CD4-positive, alpha-beta memory T cell (primary cell): Measurements from ENCODE around the gene TNIK. TPM values are rescaled to one million over a fixed set of nuclear protein-coding genes. Genes with fewer than 3 reads are reported as not detected.
A peak's percentile ranks its signal among the peaks of the same experiment; 100 is the strongest.

Source experiments
- CTCF ChIA-PET: fragments of 350-600 bp; sonication (Branson Sonifier 250); formaldehyde crosslinking; loops from one replicate; lab custom pipeline; 2021; ENCODE audit warnings: inconsistent platforms; ENCODE audit not compliant: partially characterized antibody; lab: Charles Lee
- POLR2A ChIA-PET: fragments of 350-600 bp; sonication (Branson Sonifier 250); formaldehyde crosslinking; loops from one replicate; lab custom pipeline; 2021; ENCODE audit not compliant: partially characterized antibody; lab: Charles Lee
- DNase-seq, 5 donors: peaks; one replicate each; pipeline versions ENCODE4 v3.0.0 to v3.0.0-alpha.2; 2020 to 2022; ENCODE audit warnings: mixed read lengths in 1 of 5
- H3K27ac ChIP-seq: one replicate; pipeline ENCODE4 v1.7.0; 2013; ENCODE audit warnings: low read depth, low read length
- H3K27me3 ChIP-seq: 2 replicates; pipeline ENCODE4 v1.7.0; 2013; ENCODE audit warnings: mild to moderate bottlenecking, low read length, moderate library complexity; ENCODE audit not compliant: insufficient read depth
- H3K36me3 ChIP-seq: 2 replicates; pipeline ENCODE4 v1.7.0; 2013; ENCODE audit warnings: mild to moderate bottlenecking, low read length, moderate library complexity; ENCODE audit not compliant: insufficient read depth
- H3K4me1 ChIP-seq: 2 replicates; pipeline ENCODE4 v1.7.0; 2013; ENCODE audit warnings: mild to moderate bottlenecking, low read length, moderate library complexity; ENCODE audit not compliant: insufficient read depth
- H3K4me3 ChIP-seq, 2 donors: one replicate each; pipeline ENCODE4 v1.7.0; 2013; ENCODE audit warnings: low read length in 2 of 2, mild to moderate bottlenecking in 1 of 2
- H3K9me3 ChIP-seq, 2 donors: one replicate each; pipeline ENCODE4 v1.7.0; 2013; ENCODE audit warnings: low read length in 2 of 2, control low read depth in 1 of 2; ENCODE audit not compliant: control insufficient read depth in 1 of 2
- H3K27ac Mint-ChIP-seq, 7 donors: one replicate each; pipeline ENCODE4 v1.8.0; 2020 to 2021; ENCODE audit warnings: mixed read lengths in 7 of 7, mild to moderate bottlenecking in 6 of 7, inconsistent platforms in 3 of 7, moderate library complexity in 3 of 7
- H3K27me3 Mint-ChIP-seq, 2 donors: one replicate each; pipeline ENCODE4 v1.8.0; 2020 to 2021; ENCODE audit warnings: mixed read lengths in 2 of 2
- H3K36me3 Mint-ChIP-seq, 2 donors: one replicate each; pipeline ENCODE4 v1.8.0; 2020 to 2021; ENCODE audit warnings: mixed read lengths in 2 of 2, inconsistent platforms in 1 of 2, mild to moderate bottlenecking in 1 of 2
- H3K4me1 Mint-ChIP-seq, 4 donors: one replicate each; pipeline ENCODE4 v1.8.0; 2020 to 2021; ENCODE audit warnings: mixed read lengths in 4 of 4, mild to moderate bottlenecking in 1 of 4
- H3K4me3 Mint-ChIP-seq, 8 donors: one replicate each; pipeline ENCODE4 v1.8.0; 2020 to 2021; ENCODE audit warnings: mixed read lengths in 8 of 8, mild to moderate bottlenecking in 7 of 8, moderate library complexity in 6 of 8, inconsistent platforms in 3 of 8
- H3K9me3 Mint-ChIP-seq, 8 donors: one replicate each; pipeline ENCODE4 v1.8.0; 2020 to 2021; ENCODE audit warnings: mixed read lengths in 8 of 8, mild to moderate bottlenecking in 5 of 8, inconsistent platforms in 3 of 8, moderate library complexity in 1 of 8
- intact Hi-C: fragments of 100-400 bp; cut with micrococcal nuclease; formaldehyde crosslinking; loops from one replicate; pipeline ENCODE4 v1.15.1; 2023
- polyA plus RNA-seq, 2 donors: library from polyadenylated mRNA; unstranded; fragments of 300-500 nt; fragmentation: Illumina TruSeq; gene quantifications; one replicate each; pipeline ENCODE4 v1.2.3, GENCODE V29; 2021
- total RNA-seq, 2 experiments: library from RNA; stranded (reverse); gene quantifications; one replicate each; pipeline ENCODE4 v1.2.3, GENCODE V29; 2021

The TNIK gene
- total and polyA plus RNA-seq, 4 experiments from 2014 or later = 14.6 to 93.5 (median 58.1) TPM

DNA sequence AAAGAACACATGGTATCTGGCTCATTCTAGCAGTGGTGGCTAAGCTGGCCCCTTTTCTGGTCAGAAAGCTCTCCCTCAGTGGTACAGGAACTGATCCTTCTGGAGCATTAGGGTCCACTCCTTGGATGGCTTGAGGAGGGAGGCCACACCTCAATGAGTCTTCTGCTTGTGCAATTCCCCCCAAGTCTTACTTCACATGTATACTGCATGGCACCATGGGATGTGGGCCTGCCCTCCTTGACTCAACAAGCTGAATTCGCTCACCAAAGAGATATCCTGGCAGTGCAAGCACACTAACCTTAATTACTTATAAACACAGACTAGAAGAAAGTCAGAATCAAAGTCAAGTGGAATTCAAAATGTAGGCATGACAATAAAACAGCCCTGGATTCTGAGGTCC, 299.9 kb downstream of the TNIK start:
- DNase-seq = no peak
- Histone ChIP-seq H3K4me1 (peaks cover 2% of the 10 kb centered on the region), H3K36me3 (peaks cover 62% of the 10 kb centered on the region), H3K27ac (no peak overlapping the region), H3K4me3 (no peak overlapping the region), H3K27me3 (no peaks in the 10 kb centered on the region), H3K9me3 (peaks cover 0 to 8% of the 10 kb centered on the region in 2 donors)
- ChIA-PET POLR2A (no interaction called here), CTCF (interaction anchor here (1.5 kb wide), 1 partner anchor 406 kb away, joined by 11 read pairs; no protein-coding TSS in a partner anchor)
- H3K4me3 Mint-ChIP-seq = no peak overlapping the region
- peaks cover 0 to 12% (median 5%) of the 10 kb centered on the region in 8 donors for H3K9me3 Mint-ChIP-seq
- H3K27me3 Mint-ChIP-seq = no peaks in the 10 kb centered on the region
- peaks cover under 1 to 4% (median 3%) of the 10 kb centered on the region in 4 donors for H3K4me1 Mint-ChIP-seq
- peaks cover 87 to 89% of the 10 kb centered on the region in 2 donors for H3K36me3 Mint-ChIP-seq
- H3K27ac Mint-ChIP-seq = peak overlapping the region in 2 of 7 donors; percentile 18 to 41
- intact Hi-C loops = no loop called here

DNA sequence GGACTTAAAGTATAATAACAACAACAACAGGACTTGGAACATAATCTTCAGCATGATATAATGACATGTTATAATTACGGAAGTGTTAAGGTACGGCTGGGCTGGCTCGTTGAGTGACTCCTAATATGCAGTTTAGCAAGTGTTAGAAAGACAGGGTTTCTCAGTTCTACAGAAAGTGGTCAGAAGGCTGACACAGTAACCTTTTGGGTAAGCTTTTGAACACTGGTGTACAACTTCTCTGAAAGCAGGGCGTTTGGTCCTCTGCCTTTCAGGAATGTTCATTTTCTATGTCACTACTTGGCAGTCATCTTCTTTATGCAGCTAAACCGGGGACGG, 300.4 kb downstream of the TNIK start:
- DNase-seq = no peak
- Mint-ChIP-seq H3K9me3 (peaks cover 0 to 12% (median 5%) of the 10 kb centered on the region in 8 donors), H3K27me3 (no peaks in the 10 kb centered on the region), H3K4me3 (no peak overlapping the region), H3K4me1 (peaks cover 0 to 4% (median 2%) of the 10 kb centered on the region in 4 donors), H3K36me3 (peaks cover 89 to 90% of the 10 kb centered on the region in 2 donors), H3K27ac (peak overlapping the region in 2 of 7 donors; percentile 25 to 30)
- Histone ChIP-seq H3K9me3 (peaks cover 0 to 8% of the 10 kb centered on the region in 2 donors), H3K4me1 (no peaks in the 10 kb centered on the region), H3K4me3 (no peak overlapping the region), H3K36me3 (peaks cover 67% of the 10 kb centered on the region), H3K27me3 (no peaks in the 10 kb centered on the region), H3K27ac (no peak overlapping the region)
- POLR2A ChIA-PET = interaction anchor here (0.6 kb wide), 1 partner anchor 66 kb away, joined by 3 read pairs; no protein-coding TSS in a partner anchor
- CTCF ChIA-PET = interaction anchor here (1.5 kb wide), 1 partner anchor 407 kb away, joined by 11 read pairs; no protein-coding TSS in a partner anchor
- intact Hi-C loops = no loop called here

DNA sequence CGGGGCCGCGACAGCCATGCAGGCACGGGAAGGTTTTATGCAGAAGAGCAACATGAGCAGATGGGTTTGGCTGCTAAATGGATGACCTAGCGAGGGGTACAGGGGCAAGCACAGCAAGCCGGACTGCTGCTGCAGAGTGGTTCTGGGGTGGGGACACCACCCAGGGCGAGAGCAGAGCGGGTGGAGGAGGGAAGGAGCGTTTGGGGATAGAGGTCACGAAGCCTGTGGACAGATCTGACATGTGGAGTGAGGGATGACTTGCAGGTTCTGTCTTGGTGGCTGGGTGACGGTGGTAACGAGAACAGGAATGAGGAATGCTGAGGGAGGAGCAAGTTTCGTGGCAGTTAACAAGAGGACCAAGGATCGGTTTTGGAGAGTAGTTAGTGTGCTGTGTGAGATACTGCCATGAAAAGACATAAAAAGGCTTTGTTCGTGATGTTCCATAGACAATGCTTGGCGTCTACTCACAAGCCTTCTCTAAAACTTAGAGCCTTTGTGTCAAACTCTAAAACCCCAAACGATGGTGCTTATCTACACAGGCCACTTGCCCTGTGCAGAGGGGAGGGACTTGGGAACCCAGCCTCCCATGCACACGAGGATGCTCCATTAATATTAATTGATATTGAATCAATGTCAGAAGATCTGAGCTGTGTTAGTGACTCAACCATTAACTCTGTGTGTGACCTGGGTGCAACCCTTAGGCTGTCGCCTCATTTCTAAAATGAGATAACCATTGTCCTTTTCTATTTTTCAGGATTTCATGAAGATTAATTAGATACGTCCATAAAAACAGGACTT, 301.0 kb downstream of the TNIK start:
- no peak for DNase-seq
- Histone ChIP-seq H3K27ac (no peak overlapping the region), H3K4me1 (no peaks in the 10 kb centered on the region), H3K36me3 (peaks cover 68% of the 10 kb centered on the region), H3K27me3 (no peaks in the 10 kb centered on the region), H3K9me3 (peaks cover 0 to 8% of the 10 kb centered on the region in 2 donors), H3K4me3 (no peak overlapping the region)
- H3K4me3 Mint-ChIP-seq = no peak overlapping the region
- peaks cover 84 to 89% of the 10 kb centered on the region in 2 donors for H3K36me3 Mint-ChIP-seq
- H3K27ac Mint-ChIP-seq = peak overlapping the region in 2 of 7 donors; percentile 25 to 76
- intact Hi-C loops = no loop called here
- H3K9me3 Mint-ChIP-seq = peaks cover 0 to 12% (median 5%) of the 10 kb centered on the region in 8 donors
- H3K27me3 Mint-ChIP-seq = no peaks in the 10 kb centered on the region
- ChIA-PET POLR2A (interaction anchor here (0.6 kb wide), 1 partner anchor 65 kb away, joined by 3 read pairs; no protein-coding TSS in a partner anchor), CTCF (interaction anchor here (1.5 kb wide), 2 partner anchors 13 to 407 kb away, joined by 4 to 11 read pairs; no protein-coding TSS in a partner anchor)
- peaks cover 0 to 4% (median 2%) of the 10 kb centered on the region in 4 donors for H3K4me1 Mint-ChIP-seq

DNA sequence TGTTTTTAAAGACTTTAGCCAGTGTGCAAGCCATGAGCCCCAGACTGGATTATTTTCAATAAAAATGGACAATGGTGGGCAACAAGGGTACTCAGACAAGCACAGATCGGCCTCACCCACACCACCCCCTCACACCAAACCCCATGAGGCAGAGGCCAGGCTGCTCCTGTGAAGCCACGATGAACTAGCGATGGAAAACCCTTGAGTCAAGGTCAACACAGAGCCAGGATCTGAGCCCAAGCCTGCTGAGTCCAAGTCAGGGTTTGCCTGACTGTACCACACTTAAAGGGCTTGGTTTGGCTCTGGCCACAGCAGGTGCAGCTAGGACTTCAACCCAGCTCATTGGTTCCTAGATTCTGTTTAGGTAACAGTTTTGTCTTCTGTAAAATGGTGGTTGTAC, 302.2 kb downstream of the TNIK start:
- ChIA-PET POLR2A (no interaction called here), CTCF (interaction anchor here (1.5 kb wide), 1 partner anchor 12 kb away, joined by 4 read pairs; no protein-coding TSS in a partner anchor)
- Histone ChIP-seq H3K27me3 (no peaks in the 10 kb centered on the region), H3K4me3 (no peak overlapping the region), H3K36me3 (peaks cover 67% of the 10 kb centered on the region), H3K4me1 (no peaks in the 10 kb centered on the region), H3K9me3 (peaks cover 0 to 2% of the 10 kb centered on the region in 2 donors), H3K27ac (no peak overlapping the region)
- intact Hi-C loops = no loop called here
- Mint-ChIP-seq H3K9me3 (peaks cover 0 to 9% (median 2%) of the 10 kb centered on the region in 8 donors), H3K4me3 (no peak overlapping the region), H3K36me3 (peaks cover 81 to 89% of the 10 kb centered on the region in 2 donors), H3K27ac (peak overlapping the region in 1 of 7 donors; percentile 34), H3K4me1 (peaks cover 0 to 7% (median 4%) of the 10 kb centered on the region in 4 donors), H3K27me3 (no peaks in the 10 kb centered on the region)
- DNase-seq = no peak

DNA sequence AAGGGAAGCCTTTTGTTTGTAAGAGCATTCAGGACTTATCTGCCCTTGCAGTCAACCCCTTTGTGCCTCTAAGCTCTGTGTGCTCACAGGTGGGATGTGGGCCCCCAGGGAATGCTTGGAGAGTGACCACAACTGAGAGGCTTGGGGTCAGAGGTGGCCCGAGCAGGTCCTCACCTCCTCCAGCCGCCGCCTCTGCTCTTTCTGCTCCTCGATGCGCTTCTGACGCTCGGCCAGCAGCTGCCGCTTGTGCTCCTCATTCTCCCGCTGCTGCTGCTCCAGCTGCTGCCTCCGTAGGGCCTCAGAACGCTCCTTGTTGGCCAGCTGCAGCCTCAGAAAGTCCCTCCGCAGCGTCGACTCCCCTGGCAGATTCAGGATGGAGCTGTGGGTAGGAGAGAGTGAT, 302.9 kb downstream of the TNIK start:
- H3K27ac Mint-ChIP-seq = peak overlapping the region in 1 of 7 donors; percentile 35

DNA sequence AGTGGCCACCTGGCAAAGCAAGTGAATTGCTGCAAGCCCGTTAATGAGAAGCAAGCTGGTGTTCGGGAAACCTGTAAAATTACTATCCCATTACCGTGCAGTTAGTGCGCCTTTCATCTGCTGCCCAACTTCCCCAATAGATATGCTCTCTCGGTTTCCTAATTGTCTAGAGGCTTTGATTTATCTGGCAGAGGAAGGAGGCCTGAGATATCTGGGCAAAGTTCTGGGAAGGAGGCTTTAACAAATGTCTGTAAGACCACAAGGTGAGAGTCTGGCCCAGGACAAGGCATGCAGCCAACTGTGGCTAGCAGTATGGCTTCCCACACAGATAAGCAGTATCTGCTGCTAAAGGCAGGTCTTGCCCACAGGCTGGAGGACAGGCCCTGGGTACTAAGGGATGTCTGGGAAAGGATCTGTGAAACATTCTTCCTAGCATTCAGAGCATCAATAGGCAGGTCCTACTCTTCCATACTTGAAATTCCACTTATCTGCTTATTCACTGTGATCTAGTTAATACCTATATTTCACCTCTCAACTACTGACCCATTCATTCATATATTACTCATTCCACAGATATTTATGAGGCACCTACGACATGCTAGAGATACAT, 303.7 kb downstream of the TNIK start:
- H3K4me3 Mint-ChIP-seq = no peak overlapping the region
- Histone ChIP-seq H3K9me3 (no peaks in the 10 kb centered on the region), H3K27ac (no peak overlapping the region), H3K4me1 (no peaks in the 10 kb centered on the region), H3K4me3 (no peak overlapping the region), H3K27me3 (no peaks in the 10 kb centered on the region), H3K36me3 (peaks cover 61% of the 10 kb centered on the region)
- H3K36me3 Mint-ChIP-seq = peaks cover 78 to 92% of the 10 kb centered on the region in 2 donors
- CTCF ChIA-PET = no interaction called here
- peak overlapping the region in 1 of 7 donors; percentile 29 for H3K27ac Mint-ChIP-seq
- H3K9me3 Mint-ChIP-seq = no peaks in the 10 kb centered on the region
- H3K4me1 Mint-ChIP-seq = peaks cover 0 to 6% (median 4%) of the 10 kb centered on the region in 4 donors
- no peaks in the 10 kb centered on the region for H3K27me3 Mint-ChIP-seq
- no peak for DNase-seq
- intact Hi-C loops = no loop called here
- POLR2A ChIA-PET = no interaction called here

More for the DNA sequence above, 302.9 kb downstream of the TNIK start:
- Histone ChIP-seq H3K27me3 (no peaks in the 10 kb centered on the region), H3K4me3 (no peak overlapping the region), H3K27ac (no peak overlapping the region), H3K36me3 (peaks cover 61% of the 10 kb centered on the region), H3K9me3 (no peaks in the 10 kb centered on the region), H3K4me1 (no peaks in the 10 kb centered on the region)
- DNase-seq = no peak
- H3K36me3 Mint-ChIP-seq = peaks cover 78 to 86% of the 10 kb centered on the region in 2 donors
- peaks cover 0 to 2% (median 0%) of the 10 kb centered on the region in 8 donors for H3K9me3 Mint-ChIP-seq
- CTCF ChIA-PET = no interaction called here
- POLR2A ChIA-PET = no interaction called here
- no peaks in the 10 kb centered on the region for H3K27me3 Mint-ChIP-seq
- intact Hi-C loops = no loop called here
- H3K4me1 Mint-ChIP-seq = peaks cover 0 to 6% (median 4%) of the 10 kb centered on the region in 4 donors
- H3K4me3 Mint-ChIP-seq = no peak overlapping the region
